A172 (cell line): ENCODE results near the gene FAM228A. TPM values are rescaled to one million over a fixed set of nuclear protein-coding genes. Genes with fewer than 3 reads are reported as not detected.
"Not testable (repeated sequence)": the region's sequence is repeated elsewhere in the genome, so short reads cannot be mapped to it uniquely, and the experiment has no call there.

Experiments used
- DNase-seq: peaks from one replicate; pipeline ENCODE4 v3.0.0-alpha.2; 2015; ENCODE audit warnings: low spot score
- total RNA-seq: library from RNA; depleted of rRNA; stranded (reverse); fragments of >200 nt; shearing (Covaris generic); gene quantifications from 2 replicates; pipeline ENCODE4 v1.2.3, GENCODE V29; 2014

FAM228A gene
- total RNA-seq, 1 experiment from 2014 or later = not detected

GRCh38 chr2:24190503-24190902 is 15.7 kb downstream of the FAM228A start:
- no peak for DNase-seq

DNA sequence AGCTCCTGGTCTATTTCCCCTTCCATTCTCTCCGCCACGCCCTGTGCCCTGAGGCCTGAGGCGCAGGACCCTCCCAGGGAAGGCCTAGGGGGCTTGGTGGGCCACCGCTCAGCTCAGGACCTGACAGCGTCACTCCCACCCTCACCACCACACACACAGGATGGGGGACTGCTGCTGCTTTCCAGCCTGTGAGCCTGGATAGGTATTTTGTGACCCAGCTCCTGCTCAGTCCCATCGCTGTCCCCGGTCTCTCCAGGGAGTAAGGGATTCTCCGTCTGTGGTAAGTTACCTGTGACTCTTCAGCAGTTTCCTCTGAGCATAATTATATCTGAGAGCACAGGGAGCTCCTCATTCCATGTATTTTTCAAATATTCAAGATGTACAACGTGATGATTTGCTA is 16.3 kb downstream of the FAM228A start:
- DNase-seq = no peak

DNA sequence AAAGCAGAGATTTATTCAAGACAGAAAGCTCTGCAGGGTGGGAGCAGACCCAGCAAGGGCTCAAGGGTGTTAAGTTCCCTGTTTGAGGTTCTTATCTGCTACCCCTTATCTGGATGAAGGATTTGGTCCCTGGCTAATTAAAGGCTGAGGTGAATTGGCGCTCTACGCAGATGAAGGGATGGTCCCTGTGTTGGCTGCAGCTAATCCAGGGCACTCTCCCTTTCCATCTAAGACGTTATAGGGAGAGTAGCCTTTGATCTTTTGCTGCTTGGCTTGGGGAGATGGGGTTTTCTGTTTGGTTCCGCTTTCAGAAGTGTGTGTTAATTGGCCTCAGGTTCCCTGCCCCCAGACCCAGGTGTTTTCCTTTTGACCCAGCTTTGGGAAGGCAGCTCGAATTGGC is 17.0 kb downstream of the FAM228A start:
- no peak for DNase-seq

GRCh38 chr2:24197213-24197612 is 22.4 kb downstream of the FAM228A start:
- not testable (repeated sequence) for DNase-seq

- no peak for DNase-seq
Measured at GRCh38 chr2:24199968-24200590, 25.2 kb downstream of the FAM228A start.

GRCh38 chr2:24200799-24201198 is 25.9 kb downstream of the FAM228A start:
- no peak for DNase-seq

GRCh38 chr2:24203029-24203786 is 28.4 kb downstream of the FAM228A start:
- no peak for DNase-seq

GRCh38 chr2:24203787-24204150 is 28.9 kb downstream of the FAM228A start:
- no peak for DNase-seq

DNA sequence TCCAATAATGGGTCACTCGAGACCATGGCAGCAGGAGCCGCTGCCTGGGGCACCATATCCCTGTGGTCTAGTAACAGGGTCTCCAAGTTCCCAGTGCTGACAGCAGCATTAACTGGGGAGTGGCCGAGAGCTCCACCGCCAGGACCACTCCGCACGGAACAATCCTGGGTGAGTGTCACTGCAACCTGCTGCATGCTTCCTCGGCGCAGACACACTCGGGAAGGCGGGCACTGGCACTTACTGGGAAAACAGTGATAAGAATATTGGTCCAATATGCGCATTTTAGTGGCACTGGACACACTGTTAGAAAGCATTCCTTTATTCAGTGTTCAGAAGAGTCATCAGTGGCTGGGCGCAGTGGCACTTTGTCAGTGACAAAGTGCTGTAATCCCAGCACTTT is 29.7 kb downstream of the FAM228A start:
- no peak for DNase-seq

GRCh38 chr2:24205131-24205530 is 30.3 kb downstream of the FAM228A start:
- DNase-seq = no peak

GRCh38 chr2:24206242-24206641 is 31.4 kb downstream of the FAM228A start:
- DNase-seq = no peak

DNA sequence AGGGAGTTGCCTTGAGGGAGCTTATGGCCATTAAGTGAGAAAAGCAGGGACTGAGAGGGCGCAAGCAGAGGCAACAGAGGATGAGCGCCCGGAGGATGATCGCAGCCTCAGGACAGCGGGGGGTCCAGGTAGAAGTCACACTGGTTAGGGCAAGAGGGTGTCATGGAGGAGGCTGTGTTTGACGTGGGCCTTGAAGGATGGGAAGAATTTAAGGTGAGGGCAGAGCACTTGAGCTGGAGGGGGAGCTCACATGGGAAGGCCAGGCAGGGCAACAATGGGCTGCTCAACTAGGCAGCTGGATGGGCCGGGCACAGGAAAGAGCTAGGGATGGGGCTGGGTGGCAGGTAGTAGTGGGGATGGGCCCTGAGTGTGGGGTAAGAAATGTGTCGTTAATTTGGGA is 31.9 kb downstream of the FAM228A start:
- no peak for DNase-seq

- DNase-seq = no peak
Measured at GRCh38 chr2:24207359-24207758, 32.5 kb downstream of the FAM228A start.

GRCh38 chr2:24208490-24208889 is 33.6 kb downstream of the FAM228A start:
- no peak for DNase-seq

GRCh38 chr2:24209389-24210105 is 34.7 kb downstream of the FAM228A start:
- no peak for DNase-seq

DNA sequence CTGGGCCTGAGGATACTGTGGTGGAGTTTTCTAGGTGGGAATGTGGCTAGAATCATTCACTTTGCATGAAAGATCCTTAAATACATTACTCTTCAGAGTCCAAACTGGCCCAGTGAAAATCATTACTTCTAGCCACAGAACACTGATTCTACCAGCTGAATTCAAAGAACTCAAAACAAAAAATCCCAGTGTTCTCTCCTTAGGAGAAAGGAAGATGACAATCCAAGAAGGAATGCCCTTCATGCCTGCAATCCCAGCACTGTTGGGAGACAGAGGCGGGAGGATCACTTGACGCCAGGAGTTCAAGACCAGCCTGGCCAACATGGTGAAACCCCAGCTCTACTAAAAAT is 35.2 kb downstream of the FAM228A start:
- no peak for DNase-seq

GRCh38 chr2:24210723-24211122 is 35.9 kb downstream of the FAM228A start:
- DNase-seq = no peak

DNA sequence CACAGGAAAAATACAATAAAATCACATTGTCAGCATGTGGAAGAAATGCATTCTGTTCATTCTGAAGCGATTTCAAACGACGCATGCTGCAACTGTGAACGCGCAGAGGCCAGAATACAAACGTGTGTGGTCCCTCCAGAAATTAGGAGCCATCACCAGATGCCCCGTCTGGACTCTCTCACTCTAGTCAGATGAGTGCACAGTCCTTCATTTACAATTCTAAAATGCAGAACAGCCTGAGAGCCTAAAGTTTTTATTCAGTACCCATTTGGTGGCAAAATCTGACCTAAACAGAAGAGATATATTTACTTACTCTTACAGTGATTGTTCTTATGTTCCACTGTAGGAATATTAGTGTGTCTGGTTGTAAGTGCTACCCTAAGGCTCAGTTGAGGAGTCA is 36.6 kb downstream of the FAM228A start:
- DNase-seq = no peak

GRCh38 chr2:24214880-24215279 is 40.0 kb downstream of the FAM228A start:
- no peak for DNase-seq

DNA sequence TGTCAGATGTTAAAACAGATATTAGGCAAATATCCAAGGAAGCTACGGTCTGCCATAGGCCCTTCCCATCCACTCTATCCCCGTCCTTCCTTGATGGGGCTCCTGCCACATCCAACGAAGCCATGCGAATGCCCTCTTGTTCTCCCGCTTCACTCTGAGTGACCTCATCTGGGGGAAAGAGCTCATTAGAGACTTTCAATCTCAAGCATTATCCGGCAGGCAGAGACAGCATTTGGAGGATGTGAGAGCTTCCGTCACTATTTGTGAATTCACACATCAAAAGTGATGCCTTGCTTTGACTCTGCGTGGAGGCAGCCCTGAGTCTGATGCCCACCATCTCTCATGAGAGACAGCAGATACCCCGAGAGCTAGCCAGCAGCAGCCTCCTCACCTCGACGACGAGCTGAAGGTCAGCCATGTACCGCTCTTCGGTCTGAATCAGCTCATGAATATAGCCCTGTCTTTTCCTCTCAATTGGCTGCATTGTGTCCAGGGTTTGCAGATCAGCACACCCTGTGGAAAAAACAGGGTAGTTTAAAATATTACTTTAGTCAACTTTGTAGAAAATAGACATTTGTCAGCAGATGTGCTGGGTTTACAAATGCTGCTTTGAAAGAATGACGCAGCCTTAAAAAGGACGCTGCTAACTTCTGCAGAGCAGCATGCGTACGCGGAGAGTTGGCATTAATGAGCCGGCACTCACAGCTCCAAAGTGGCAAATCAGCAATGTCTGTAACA is 45.9 kb downstream of the FAM228A start:
- DNase-seq = no peak

DNA sequence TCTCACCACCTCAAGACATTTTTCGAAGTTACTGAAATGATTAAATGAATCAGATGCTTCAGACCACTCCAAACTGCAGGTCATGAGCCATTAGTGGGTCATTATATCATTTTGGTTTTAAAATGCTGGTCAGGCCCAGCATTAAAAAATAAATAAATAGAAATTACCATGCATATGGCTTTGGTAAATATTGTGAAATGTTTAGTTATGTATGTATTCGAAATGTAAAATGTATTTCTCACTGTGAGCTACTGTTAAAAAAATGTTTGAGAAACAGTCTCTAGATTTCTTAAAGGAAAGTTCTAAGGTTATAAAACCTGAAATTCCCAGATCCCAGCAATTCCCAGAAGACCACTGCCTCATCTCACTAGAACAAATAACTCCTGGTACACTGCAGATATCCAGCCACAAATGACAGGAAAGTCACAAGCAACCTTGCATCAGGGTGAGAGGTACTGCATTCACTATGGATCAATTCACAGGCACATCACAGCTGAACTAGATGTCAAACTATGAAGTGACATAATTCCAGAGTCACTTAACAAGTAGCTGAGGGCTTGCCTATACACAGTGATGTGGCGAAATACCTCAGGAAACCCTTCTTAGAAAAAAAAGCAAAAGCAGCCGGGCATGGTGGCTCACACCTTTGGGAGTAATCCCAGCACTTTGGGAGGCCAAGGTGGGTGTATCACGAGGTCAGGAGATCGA is 46.6 kb downstream of the FAM228A start:
- no peak for DNase-seq

DNA sequence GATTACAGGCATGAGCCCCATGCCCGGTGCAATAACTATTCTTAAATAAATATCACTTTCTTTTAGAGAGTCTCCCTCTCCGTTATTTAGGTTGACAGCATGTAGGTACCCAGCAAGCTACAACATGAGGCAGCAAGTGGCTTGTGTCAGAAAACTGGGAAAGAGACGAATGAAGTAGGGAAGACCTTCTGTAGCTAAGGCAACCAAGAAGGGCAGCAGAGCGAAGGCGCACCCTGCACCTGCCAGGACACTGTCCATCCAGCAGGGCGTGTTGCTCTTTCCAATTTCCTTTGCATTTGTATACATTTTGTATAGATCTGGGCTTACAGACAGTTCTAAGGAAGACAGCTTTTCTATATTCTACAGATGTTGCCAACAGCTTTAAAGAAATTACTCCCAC is 48.1 kb downstream of the FAM228A start:
- no peak for DNase-seq
